Chondrocyte (in vitro differentiated cells): ENCODE measurements around the gene PLEKHH1. TPM values are rescaled to one million over a fixed set of nuclear protein-coding genes. Genes with fewer than 3 reads are reported as not detected.

Experiments
- DNase-seq: peaks from one replicate; pipeline ENCODE4 v3.0.0; 2021; ENCODE audit warnings: mixed read lengths, low spot score
- H3K27ac Mint-ChIP-seq: one replicate; pipeline ENCODE4 v1.8.0; 2021; ENCODE audit warnings: mild to moderate bottlenecking, moderate library complexity, mixed read lengths; ENCODE audit not compliant: unreplicated experiment
- H3K27me3 Mint-ChIP-seq: 2 replicates; pipeline ENCODE4 v1.8.0; 2021; ENCODE audit warnings: low read depth, mixed read lengths
- H3K36me3 Mint-ChIP-seq: 2 replicates; pipeline ENCODE4 v1.8.0; 2021; ENCODE audit warnings: low read depth, mixed read lengths
- H3K4me1 Mint-ChIP-seq: 2 replicates; pipeline ENCODE4 v1.8.0; 2021; ENCODE audit warnings: low read depth, mild to moderate bottlenecking, mixed read lengths
- H3K4me3 Mint-ChIP-seq: one replicate; pipeline ENCODE4 v1.8.0; 2021; ENCODE audit warnings: mild to moderate bottlenecking, moderate library complexity, mixed read lengths; ENCODE audit not compliant: unreplicated experiment
- H3K9me3 Mint-ChIP-seq: 2 replicates; pipeline ENCODE4 v1.8.0; 2021; ENCODE audit warnings: low read depth, mixed read lengths
- CTCF ChIP-seq: fragments of 200-600 bp; sonication (generic); IDR thresholded peaks from 2 replicates; pipeline ENCODE4 v1.5.0; 2021; ENCODE audit warnings: antibody characterized with exemption, mild to moderate bottlenecking, moderate library complexity
- total RNA-seq: library from RNA; stranded (reverse); gene quantifications from 3 replicates; pipeline ENCODE4 v1.2.1, GENCODE V29; 2021

Gene PLEKHH1
- total RNA-seq, 1 donor from 2014 or later = 2.8 TPM

- Mint-ChIP-seq H3K36me3 (no peaks in the 10 kb centered on the region), H3K27ac (no peak overlapping the region), H3K27me3 (peaks cover 5% of the 10 kb centered on the region), H3K4me3 (no peak overlapping the region), H3K4me1 (no peaks in the 10 kb centered on the region), H3K9me3 (no peaks in the 10 kb centered on the region)
- DNase-seq = peak; percentile 65
- no peak for TF ChIP-seq CTCF
These were observed 42.6 kb downstream of the PLEKHH1 start for GRCh38 chr14:67575684-67576083.

GRCh38 chr14:67576216-67576955 is 43.3 kb downstream of the PLEKHH1 start:
- H3K27ac Mint-ChIP-seq = no peak overlapping the region
- peaks cover 5% of the 10 kb centered on the region for H3K27me3 Mint-ChIP-seq

GRCh38 chr14:67577181-67577808 is 44.2 kb downstream of the PLEKHH1 start:
- Mint-ChIP-seq H3K9me3 (no peaks in the 10 kb centered on the region), H3K4me1 (no peaks in the 10 kb centered on the region)

More at GRCh38 chr14:67576216-67576955, 43.3 kb downstream of the PLEKHH1 start:
- no peak for TF ChIP-seq CTCF
- H3K36me3 Mint-ChIP-seq = no peaks in the 10 kb centered on the region
- H3K4me1 Mint-ChIP-seq = no peaks in the 10 kb centered on the region
- H3K4me3 Mint-ChIP-seq = no peak overlapping the region
- DNase-seq = peak; percentile 68
- no peaks in the 10 kb centered on the region for H3K9me3 Mint-ChIP-seq

GRCh38 chr14:67577909-67578749 is 45.0 kb downstream of the PLEKHH1 start:
- DNase-seq = peak; percentile 77
- H3K4me3 Mint-ChIP-seq = no peak overlapping the region
- no peaks in the 10 kb centered on the region for H3K4me1 Mint-ChIP-seq
- no peaks in the 10 kb centered on the region for H3K9me3 Mint-ChIP-seq
- H3K36me3 Mint-ChIP-seq = no peaks in the 10 kb centered on the region
- TF ChIP-seq CTCF = no peak
- no peak overlapping the region for H3K27ac Mint-ChIP-seq
- H3K27me3 Mint-ChIP-seq = no peaks in the 10 kb centered on the region

More at GRCh38 chr14:67577181-67577808, 44.2 kb downstream of the PLEKHH1 start:
- Mint-ChIP-seq H3K27me3 (peaks cover 5% of the 10 kb centered on the region), H3K36me3 (no peaks in the 10 kb centered on the region), H3K27ac (no peak overlapping the region), H3K4me3 (no peak overlapping the region)
- peak; percentile 84 for DNase-seq
- no peak for TF ChIP-seq CTCF

- Mint-ChIP-seq H3K27ac (no peak overlapping the region), H3K4me1 (no peaks in the 10 kb centered on the region), H3K4me3 (no peak overlapping the region), H3K36me3 (no peaks in the 10 kb centered on the region), H3K9me3 (no peaks in the 10 kb centered on the region), H3K27me3 (no peaks in the 10 kb centered on the region)
- TF ChIP-seq CTCF = no peak
- peak; percentile 72 for DNase-seq
These were observed 46.0 kb downstream of the PLEKHH1 start for GRCh38 chr14:67579040-67579439.
